HG02623 (cell line): Measurements from ENCODE around the gene IER5.

ENCODE experiments used
- ATAC-seq: cut with Tn5 transposase; IDR thresholded peaks from one replicate; pipeline ENCODE4 v1.9.1; 2021; ENCODE audit warnings: moderate library complexity; ENCODE audit not compliant: unreplicated experiment

The IER5 gene

DNA sequence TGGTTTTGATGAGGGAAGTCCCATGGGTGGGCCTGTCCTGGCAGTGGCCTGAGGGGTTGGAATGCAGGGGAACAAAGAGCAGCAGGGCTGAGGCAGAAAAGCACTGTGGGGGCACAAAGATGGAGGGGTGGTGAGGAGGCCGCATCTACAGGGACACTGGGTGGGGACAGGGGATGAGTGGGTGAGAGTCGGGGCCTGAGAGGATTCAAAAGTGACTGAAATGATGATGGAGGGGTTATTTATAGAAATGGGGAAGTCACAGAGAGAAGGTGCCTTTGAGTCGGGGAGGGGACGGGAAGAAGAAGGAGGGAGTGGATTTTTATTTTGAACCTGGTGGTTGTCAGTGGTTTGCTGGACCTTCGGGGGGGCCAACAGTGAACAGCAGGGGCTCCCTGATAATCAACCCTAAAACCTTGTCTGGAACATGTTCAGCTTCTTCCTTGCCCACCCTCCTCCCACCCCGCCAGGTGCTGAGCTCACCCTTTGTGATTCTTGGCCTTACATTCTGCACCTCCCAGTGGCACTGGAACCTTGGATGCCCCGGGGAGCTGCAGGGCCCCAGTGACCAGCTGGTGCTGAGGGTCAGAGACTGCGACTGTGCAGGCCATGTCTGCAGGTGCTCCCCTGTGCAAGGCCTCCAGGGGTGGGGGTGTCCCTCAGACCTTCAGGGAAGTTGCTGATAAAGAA, 42.9 kb downstream of the IER5 start:
- peak; percentile 19 for ATAC-seq

DNA sequence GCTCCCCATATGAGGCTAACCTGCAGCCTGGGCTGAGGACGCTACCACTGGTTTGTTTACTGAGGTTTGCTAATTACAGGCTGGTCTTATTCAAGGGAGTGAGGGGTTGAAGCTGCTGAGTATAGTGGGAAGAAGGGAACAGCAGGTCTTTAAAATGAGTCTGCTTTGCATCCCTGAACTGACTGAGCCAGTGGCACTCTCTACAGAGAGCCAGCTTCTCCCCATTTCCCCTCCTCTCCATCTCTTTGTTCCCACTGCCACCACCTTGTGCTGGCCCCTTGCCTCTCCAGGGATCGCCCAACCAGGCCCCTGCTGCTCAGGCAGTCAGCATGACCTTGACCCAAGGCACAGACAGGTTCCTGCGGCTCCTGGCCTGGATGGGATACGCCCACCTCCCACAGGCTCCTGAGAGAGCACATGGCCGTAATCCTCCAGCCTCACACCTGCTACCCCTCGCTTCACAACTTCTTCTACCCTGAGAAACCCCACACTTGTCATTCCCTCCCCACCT, 45.0 kb downstream of the IER5 start:
- no peak for ATAC-seq

DNA sequence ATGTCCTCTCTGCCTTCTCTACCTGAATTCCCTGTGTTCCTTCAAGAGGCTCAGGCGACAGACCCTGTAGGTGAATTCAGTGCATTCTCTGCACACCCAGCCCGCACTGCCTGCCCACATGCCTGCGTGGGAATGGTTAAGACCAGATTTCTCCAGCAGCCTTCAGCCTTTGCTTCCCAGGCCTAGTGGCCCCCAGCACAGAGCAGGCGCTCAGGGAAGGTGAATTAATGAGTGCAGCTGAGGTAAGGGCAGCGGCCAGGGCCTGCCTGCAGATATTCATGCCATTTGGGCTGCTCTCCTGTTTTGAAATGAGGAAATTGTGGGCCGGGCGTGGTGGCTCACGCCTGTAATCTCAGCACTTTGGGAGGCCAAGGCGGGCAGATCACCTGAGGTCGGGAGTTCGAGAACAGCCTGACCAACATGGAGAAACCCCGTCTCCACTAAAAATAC, 45.5 kb downstream of the IER5 start:
- no peak for ATAC-seq

DNA sequence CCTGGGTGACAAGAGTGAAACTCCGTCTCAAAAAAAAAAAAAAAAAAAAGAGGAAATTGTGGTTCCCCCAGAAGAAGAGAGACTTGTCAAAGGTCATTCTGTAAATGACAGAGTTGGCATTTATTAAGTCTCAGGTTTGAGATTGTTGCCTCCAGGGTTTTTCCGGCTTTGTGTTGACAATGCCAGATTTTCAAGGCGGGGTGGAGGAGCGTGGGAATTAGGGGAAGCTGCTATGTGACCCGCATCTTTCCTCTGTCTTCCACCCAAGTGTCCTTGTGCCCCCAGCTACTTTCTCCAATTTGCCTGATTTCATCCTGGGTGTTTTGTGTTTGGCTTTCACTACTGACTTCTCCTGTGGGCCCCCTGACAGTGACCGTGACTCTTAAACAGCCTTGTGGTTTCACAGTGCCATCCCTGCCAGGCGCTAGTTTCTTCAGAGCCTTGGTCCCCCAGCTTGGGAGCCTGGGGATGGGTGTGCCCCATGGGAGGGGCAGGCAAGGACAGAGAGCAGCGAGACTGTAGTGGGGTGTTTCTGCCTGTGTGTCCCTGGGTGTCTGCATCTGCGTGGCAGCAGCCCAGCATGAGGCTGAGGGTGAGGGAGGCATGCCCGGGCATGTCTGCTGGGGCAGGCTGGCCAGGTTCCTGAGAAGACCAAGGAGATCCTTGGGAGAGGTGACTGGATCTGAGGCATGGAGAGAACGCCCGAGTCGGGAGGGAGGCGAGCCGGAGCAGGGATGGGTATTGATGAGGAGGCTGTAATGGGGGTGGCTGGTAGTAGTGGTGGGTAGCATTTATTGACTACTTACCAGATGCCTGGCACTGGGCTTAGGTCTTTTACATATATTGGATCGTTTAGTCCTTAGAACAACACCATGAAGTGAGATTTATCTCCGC, 46.3 kb downstream of the IER5 start:
- peak; percentile 31 for ATAC-seq

DNA sequence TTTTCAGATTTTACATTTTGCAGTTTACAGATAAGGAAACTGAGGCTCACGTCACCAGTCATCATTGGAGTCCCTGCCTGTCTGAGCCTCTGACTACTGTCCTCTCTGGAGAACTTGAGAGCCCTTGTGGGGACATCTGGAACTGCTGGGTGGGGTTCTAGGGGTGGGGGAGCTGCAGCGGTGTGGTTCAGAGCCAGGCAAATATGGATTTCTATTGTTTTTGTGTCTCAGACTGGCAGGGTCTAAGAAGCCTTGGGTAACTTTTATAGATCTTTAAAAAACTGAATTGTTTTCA, 46.9 kb downstream of the IER5 start:
- no peak for ATAC-seq

DNA sequence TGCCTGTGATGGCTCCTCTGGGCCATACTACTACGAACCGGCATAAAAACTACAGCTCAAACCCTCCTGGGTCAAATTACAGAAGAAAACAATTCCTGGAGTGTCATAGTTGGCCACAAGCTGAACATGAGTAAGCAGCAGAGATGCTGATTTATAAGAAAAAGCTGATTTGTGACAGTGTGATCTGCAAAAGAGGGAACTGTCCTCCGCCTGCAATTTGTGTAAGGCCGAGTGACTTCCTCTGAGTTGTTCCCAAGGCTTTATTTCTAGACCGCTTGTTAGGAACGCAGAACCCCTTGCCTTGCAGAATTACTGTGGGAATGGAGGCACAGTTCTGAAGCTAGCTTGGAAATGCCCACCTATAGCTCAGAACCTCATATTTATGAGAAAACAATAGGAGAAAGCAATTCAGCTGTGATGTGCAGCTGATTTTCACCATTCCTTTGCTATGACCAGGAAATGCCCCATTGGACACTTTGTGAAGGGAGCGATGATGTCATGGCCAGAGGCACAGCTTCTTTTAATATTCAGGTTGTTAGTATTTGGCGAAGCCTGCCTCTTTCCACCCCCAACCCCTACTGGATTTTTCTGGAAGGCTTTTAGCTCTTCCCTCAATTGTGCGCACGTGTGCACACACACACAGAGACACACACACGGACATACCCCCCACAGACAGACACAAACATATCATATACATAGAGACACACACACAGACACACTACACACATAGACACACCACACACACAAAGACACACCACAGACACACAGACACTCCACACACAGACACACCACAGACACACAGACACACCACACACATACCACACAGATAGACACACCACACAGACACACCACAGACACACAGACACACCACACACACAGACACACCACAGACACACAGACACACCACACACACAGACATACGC, 47.6 kb downstream of the IER5 start:
- no peak for ATAC-seq

DNA sequence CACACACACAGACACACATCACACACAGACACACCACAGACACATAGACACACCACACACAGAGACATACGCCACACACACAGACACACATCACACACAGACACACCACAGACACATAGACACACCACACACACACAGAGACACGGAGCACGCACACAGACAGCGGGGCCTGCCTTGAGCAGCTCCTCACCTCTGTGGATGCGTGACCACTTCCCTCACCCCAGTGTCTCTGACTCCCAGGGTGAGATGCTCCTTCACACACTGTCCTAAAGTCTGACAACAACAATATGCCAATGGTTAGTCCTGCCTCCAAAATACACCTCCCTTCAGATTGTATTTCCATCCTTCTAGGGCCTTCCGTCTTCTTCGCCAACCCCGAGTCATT, 48.2 kb downstream of the IER5 start:
- ATAC-seq, result no peak

DNA sequence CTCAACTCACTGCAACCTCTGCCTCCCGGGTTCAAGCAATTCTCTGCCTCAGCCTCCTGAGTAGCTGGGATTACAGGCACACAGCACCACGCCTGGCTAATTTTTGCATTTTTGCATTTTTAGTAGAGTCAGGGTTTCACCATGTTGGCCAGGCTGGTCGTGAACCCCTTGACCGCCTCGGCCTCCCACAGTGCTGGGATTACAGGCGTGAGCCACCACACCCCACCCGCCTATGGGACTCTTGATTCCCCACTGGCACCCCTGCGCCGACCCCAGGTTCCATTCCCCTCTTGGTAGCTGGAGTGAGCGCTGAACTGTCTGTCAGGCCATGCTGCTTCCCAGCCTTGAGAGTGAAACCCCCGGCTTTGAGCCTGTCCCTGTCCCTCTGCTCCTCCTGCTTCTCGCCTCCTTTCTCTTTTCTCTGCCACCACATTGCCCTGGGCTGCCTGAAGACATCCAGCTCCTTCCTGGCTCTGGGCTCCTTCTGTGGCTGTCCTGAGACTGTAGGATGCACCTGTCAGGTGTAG, 48.8 kb downstream of the IER5 start:
- no peak for ATAC-seq

DNA sequence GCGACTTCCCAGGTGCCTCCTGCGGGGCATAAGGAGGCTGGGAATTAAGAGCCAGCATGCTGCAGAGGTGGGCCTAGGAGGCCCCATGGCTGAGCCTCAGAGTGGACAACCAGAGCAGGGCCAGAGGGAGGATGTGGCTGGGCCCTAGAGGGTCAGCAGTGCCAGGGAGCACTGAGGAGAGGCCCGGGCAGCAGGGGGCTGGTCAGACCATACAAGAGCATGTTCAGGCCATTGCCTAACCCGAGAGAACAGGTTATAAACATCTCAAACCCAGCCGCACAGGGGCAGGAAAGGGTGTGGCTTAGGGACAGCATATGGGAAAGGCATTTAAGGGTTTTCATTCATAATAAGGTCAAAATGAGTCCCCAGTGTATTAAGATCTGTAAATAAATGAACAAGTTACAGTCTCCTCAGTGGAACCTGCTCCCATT, 51.1 kb downstream of the IER5 start:
- ATAC-seq, result no peak

DNA sequence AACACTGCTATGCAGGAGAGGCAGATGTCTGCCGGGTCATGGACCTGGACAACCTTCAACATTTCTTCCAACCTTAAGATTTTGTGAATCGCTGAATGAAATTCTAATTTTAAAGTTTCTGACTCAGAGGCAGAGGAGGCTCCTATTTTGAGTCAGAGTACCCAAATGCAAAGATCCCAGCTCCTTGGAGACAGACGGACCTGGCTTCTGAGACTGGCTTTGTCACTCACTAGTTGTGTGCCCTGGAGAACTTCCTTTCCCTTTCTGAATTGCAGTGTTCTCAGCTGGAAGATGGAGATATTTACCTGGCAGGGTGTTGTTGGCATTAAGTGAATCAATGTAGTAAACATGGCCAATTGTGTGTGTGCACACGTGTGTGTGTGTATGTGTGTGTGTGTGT, 51.9 kb downstream of the IER5 start:
- ATAC-seq, result no peak

DNA sequence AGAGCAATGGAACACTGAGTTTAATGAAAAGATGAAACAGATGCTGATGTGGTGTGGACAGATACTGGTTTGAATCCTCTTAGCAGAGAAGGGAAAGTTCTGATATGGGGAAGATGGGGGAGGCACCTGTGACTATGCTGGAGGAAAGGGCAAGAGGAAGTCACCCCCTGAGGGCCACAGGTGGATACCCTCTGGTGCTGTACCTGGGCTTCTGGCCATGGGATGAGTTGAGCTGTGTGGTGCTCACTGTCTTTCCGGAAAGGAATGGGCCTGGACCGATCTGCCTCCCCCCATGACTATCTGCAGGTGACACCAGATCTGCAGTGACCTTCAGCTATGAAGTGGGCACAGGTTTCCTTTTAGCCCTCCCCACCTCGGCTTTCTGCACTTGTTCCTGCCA, 52.4 kb downstream of the IER5 start:
- ATAC-seq, result no peak

DNA sequence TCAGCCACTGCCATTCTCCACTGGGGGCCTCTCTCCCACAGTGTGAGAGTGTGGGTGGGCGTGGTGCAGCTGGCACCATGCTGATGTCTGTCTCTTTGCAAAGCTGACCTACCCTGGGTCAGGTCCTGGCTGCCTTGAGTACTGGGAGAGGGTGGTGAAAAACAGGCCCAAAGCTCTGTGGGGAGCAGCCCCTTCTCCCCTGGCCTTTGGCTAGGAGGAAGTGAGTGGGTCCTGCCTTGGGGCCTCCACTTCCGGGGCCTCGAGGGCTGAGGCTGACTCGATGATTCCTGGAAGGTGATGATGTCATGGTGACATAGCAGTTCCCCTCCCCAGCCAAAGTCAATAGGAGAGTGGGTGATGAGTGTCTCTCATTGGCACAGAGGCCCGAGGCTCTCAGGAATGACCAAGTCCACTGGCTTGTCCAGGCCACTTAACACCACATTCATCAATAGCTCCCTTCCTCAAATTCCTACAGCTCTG, 53.0 kb downstream of the IER5 start:
- no peak for ATAC-seq
